SHP77 (cell line): ENCODE data around the gene MOB1B.
"Not testable (repeated sequence)": the region's sequence is repeated elsewhere in the genome, so short reads cannot be mapped to it uniquely, and the experiment has no call there.

Experiments used
- DNase-seq, 2 experiments: peaks; one replicate each; lab custom pipeline; 2025; lab: John Stamatoyannopoulos, UW

Gene MOB1B

GRCh38 chr4:70901984-70902576 is at the start of gene MOB1B:
MOB1B (plus strand) TSS chr4:70902369; CDS start chr4:70902537, 168 bp downstream.
- DNase-seq = peak; percentile 83 to 89

- no peak for DNase-seq
Measured at GRCh38 chr4:70855464-70855863, 46.7 kb upstream of the MOB1B start.

DNA sequence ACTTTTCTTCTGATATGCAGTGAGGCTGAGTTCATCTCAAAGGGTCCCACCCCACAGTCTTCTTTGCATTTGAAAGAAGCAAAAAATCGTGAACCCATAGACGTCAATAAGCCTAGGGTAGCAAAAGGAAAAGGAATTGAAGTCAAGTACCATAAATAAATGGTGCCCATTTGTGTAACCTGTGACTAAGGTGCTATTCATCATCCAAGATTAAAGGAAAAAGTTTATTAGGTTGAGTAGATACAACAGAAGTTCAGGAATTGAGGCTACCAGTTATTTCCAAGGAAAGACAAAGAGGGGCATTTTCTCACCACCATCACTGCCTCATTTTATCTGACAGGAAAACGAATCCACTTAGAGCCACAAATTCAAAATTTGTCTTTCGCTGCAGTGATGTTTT is 43.7 kb upstream of the MOB1B start:
- no peak for DNase-seq

DNA sequence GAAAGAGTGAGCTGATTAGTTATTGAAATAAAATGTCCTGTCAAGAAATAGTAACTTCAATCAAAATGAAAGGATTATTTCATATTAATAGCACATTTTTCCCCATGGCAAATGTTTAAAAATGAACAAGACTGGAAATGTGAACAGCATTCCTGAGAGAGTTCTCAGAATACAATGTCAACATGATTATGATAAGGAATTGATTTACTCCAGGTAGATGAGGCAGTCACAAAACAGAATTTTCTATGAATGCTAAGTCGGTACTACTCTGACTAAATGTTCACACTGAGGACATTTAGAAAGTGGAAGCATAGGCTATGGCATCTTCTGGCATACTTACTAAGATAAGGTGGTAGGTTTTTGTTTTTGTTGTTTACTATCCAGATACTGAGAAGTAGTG is 43.1 kb upstream of the MOB1B start:
- DNase-seq = no peak

- DNase-seq = no peak
Measured at GRCh38 chr4:70863099-70863790, 38.9 kb upstream of the MOB1B start.

DNA sequence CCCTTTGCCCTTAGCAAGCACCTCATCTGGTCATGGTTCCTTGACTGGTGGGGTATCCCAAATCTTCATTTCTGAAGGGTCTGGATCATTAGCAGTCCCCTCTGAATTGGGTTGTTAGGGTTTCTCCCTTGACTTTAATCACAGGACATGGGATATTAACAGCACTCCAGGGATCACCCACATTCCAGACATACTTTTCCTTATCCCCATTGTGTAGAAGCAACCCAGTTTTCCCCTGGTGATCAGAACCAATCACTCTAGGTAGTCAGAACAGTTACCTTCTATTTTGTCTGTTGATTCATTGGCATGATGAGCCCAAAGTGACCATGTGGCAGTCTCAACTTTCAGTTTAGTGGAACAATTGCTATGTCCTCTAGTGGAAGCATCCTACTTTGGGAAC is 33.4 kb upstream of the MOB1B start:
- no peak for DNase-seq

- DNase-seq = no peak
Measured at GRCh38 chr4:70873216-70873615, 29.0 kb upstream of the MOB1B start.

DNA sequence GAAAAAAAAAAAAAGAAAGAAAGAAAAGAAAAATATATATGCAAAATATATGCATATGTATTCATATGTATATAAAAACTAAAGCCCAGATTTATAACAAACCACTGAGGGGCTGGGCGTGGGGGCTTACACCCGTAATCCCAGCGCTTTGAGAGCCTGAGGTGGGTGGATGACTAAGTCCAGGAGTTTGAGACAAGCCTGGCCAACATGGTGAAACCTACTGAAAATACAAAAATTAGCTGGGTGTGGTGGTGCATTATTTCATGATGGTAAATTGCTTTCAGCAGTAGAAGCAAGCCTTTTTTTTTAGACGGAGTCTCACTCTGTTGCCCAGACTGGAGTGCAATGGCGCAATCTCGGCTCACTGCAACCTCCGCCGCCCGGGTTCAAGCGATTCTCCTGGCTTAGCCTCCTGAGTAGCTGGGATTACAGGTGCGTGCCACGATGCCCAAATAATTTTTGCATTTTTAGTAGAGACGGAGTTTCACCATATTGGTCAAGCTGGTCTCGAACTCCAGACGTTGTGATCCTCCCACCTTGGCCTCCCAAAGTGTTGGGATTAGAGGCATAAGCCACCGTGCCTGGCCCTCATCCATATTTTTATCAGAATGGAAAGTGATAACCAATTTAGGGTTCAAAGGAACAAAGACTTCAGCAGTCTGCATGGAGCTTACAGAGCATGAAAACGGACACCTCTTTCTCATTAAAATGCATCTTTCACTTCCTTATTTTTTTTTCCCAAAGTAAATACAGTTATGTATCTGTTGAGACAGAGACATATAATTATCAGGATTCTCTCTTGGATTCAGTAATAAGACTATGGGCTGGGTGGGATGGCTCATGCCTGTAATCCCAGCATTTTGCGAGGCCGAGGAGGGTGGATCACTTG is 27.7 kb upstream of the MOB1B start:
- no peak for DNase-seq

DNA sequence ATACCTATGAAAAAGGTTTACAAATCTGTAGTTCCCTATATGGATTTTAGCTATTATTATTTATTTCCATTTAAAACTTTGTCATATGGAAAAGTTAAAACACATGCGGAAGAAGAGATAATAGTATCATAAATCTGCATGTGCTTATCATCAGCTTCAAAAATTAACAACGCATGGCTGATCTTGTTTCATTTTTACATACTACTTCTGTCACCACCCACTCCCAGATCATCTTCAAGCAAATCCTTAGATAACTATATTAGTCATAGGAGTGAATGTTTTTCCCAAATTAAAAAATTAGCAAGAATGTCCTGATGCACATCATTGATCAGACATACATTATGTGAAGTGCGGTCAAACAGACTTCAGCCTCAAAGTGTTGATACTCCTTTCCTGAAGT is 24.6 kb upstream of the MOB1B start:
- no peak for DNase-seq

GRCh38 chr4:70880739-70881138 is 21.4 kb upstream of the MOB1B start:
- DNase-seq = no peak

- DNase-seq = no peak
Measured at GRCh38 chr4:70885174-70885573, 17.0 kb upstream of the MOB1B start.

GRCh38 chr4:70892086-70892769 is 9.9 kb upstream of the MOB1B start:
- DNase-seq = no peak

GRCh38 chr4:70893790-70894189 is 8.4 kb upstream of the MOB1B start:
- no peak for DNase-seq

DNA sequence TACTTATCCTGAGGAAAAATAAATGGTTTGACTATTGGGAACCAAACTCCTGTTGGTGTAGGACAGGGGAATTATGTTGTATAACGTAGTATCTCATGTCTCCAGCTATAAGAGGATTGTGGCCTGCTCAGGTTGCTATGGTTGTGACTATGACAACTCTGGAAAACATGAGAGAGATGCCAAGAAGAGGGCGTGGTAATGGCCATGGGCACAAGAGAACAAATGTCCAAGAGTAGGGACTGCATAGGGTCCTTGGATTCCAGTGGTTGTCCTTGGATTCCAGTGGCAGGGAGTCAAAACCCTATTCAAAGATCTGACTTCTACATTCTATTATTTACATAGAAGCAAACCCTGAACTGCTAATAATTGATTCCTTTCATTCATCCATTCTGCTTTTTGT is 6.8 kb upstream of the MOB1B start:
- DNase-seq = no peak

- DNase-seq = no peak
Measured at GRCh38 chr4:70895811-70896491, 6.2 kb upstream of the MOB1B start.

- not testable (repeated sequence) for DNase-seq
Measured at GRCh38 chr4:70898581-70898980, 3.6 kb upstream of the MOB1B start.

DNA sequence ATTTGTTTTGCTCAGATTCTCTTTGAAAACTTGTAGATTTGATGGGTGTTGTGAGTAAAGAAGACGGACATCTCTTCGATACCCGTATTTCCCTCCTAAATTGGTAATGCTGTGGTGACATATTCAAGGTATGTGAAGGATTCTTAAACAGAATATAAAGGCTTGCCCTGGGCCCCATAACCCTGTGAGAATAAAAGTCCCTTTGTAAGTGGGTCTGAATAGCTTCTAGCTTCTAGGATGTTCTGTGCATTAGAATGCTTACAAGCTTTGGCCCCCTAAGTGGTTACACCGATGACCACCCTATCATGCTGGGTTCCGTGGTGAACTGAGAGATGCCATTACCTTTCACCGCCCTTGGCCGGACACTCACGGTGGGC is 574 bp upstream of the MOB1B start:
- no peak for DNase-seq

GRCh38 chr4:70902577-70903290 is 565 bp downstream of the MOB1B start:
- no peak for DNase-seq

DNA sequence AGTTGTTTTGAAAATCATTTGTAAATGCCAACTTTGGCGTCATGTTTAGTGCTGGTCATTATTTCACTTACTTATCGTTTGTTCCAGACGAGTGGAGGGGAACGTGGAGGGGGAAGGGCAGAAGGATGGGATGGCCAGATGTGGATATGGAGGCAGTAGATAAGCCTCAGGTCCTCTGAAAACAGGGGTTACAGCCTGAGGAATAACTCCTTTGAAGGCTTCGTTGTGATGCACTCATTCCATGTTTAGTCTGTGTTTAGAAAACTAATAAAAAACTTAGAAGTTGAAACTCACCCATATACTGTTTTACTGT is 1.1 kb downstream of the MOB1B start:
- no peak for DNase-seq

- DNase-seq = no peak
Measured at GRCh38 chr4:70908993-70909556, 6.9 kb downstream of the MOB1B start.

DNA sequence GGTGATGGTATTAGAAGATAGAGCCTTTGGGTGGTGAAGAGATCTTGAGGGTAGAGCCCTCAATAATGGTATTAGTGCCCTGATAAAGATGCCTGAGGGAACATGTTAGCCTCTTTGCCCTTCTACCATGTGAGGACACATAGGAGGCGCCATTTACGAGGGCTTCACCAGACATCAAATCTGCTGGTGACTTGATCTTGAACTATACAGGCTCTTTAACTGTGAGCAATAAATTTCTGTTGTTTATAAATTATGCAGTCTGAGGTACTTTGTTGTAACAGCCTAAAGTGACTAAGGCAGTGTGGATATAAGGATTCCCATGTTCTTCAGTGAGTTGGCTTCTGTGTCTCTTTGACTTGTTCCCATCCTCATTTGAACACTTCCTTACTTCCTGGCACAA is 11.8 kb downstream of the MOB1B start:
- no peak for DNase-seq
